ENCODE data around the gene RAB23. TPM values are rescaled to one million over a fixed set of nuclear protein-coding genes. Genes with fewer than 3 reads are reported as not detected.

Gene RAB23
- total RNA-seq, 2 experiments from 2014 or later: 3.5 to 4.1 TPM

DNA sequence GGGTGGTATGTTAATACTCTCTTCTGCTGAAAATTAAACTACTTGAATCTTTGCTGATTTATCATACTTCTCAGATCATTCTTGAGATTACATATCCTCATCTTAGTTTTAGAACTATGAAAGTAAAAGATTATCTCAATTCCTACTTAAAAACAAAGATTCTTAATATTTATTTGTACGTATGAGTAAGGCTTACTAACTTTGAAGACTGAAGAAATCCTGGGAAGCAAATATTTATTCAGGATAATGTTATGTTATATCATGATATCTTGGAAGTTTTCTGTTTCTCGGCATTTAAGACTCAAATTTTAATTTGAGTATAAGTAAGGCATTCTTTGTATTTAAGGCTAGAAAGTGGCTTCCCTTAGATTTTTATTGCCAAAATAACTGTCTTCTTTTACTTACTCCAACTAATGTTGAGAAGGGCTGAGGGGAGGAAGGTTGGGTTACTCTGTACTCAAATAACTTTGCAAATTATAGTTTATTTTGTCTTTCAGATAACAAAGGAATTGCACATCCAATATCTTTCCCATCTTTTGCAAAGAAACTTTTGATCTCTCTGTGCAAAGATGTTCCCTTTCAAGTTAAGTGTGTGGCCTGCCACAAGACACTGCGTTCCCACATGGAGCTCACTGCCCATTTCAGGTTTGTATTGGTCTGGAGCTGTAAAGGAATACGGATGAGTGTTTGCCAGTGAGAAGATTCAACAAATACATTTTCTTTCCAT is 80.5 kb downstream of the RAB23 start:
- peaks cover 36% of the 10 kb centered on the region for H3K36me3 ChIP-seq (ENCODE audit: insufficient read depth, low read length)
- DNase-seq (ENCODE audit: low spot score): no peak
- no peak overlapping the region for H3K4me3 ChIP-seq (ENCODE audit: low read depth, low read length, poor library complexity, severe bottlenecking)
- no peaks in the 10 kb centered on the region for H3K79me2 ChIP-seq (ENCODE audit: insufficient read depth, low read depth, low read length)
- intact Hi-C loops (cut with micrococcal nuclease; ENCODE audit: unreplicated experiment): no loop called here
- no peaks in the 10 kb centered on the region for H3K9me2 ChIP-seq (ENCODE audit: insufficient read depth, low read length)
- TF ChIP-seq, protein P1, sequence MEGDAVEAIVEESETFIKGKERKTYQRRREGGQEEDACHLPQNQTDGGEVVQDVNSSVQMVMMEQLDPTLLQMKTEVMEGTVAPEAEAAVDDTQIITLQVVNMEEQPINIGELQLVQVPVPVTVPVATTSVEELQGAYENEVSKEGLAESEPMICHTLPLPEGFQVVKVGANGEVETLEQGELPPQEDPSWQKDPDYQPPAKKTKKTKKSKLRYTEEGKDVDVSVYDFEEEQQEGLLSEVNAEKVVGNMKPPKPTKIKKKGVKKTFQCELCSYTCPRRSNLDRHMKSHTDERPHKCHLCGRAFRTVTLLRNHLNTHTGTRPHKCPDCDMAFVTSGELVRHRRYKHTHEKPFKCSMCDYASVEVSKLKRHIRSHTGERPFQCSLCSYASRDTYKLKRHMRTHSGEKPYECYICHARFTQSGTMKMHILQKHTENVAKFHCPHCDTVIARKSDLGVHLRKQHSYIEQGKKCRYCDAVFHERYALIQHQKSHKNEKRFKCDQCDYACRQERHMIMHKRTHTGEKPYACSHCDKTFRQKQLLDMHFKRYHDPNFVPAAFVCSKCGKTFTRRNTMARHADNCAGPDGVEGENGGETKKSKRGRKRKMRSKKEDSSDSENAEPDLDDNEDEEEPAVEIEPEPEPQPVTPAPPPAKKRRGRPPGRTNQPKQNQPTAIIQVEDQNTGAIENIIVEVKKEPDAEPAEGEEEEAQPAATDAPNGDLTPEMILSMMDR (conservative IDR thresholded peaks at IDR 0.05; ENCODE audit: low read length): no peak
- H4K20me1 ChIP-seq (ENCODE audit: insufficient read depth, low read length): no peaks in the 10 kb centered on the region
- no TSS peak for BruUV-seq (replicated peaks)
- H3K9me3 ChIP-seq (ENCODE audit: low read length): no peaks in the 10 kb centered on the region
- H3K4me2 ChIP-seq (ENCODE audit: low read length): no peak overlapping the region
- ChIA-PET POLR2A (interaction anchor here (0.5 to 2.0 kb wide), 4 partner anchors 7 to 57 kb away, joined by 3 to 6 read pairs (median 4); no protein-coding TSS in a partner anchor), CTCF (ENCODE audit: unreplicated experiment) (no interaction called here)
- H3K27ac ChIP-seq (ENCODE audit: low read depth, low read length, poor library complexity, severe bottlenecking): no peak overlapping the region
- H3K4me1 ChIP-seq (ENCODE audit: insufficient read depth, low read length, poor library complexity, severe bottlenecking): no peaks in the 10 kb centered on the region
- H2AFZ ChIP-seq (ENCODE audit: low read length): no peak overlapping the region

DNA sequence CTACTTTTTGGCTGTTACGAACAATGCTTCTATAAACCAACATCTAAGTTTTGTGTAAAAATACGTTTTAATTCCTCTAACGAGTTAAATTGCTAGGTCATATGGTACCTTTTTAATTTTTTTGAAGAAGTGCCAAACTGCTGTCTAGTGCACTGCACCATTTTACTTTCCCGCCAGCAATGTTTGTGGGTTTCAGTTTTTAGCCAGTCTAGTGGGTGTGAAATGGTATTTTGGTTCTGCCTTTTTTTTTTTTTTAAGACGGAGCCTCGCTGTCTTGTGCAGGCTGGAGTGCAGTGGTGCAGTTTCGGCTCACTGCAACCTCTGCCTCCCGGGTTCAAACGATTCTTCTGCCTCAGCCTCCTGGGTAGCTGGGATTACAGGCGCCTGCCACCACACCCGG is 84.1 kb downstream of the RAB23 start:
- peaks cover 62% of the 10 kb centered on the region for H3K36me3 ChIP-seq (ENCODE audit: insufficient read depth, low read length)
- H3K4me2 ChIP-seq (ENCODE audit: low read length): no peak overlapping the region
- H3K27ac ChIP-seq (ENCODE audit: low read depth, low read length, poor library complexity, severe bottlenecking): no peak overlapping the region
- no peak overlapping the region for H2AFZ ChIP-seq (ENCODE audit: low read length)
- no TSS peak for BruUV-seq (replicated peaks)
- H3K4me3 ChIP-seq (ENCODE audit: low read depth, low read length, poor library complexity, severe bottlenecking): no peak overlapping the region
- no peak for DNase-seq (ENCODE audit: low spot score)
- CTCF ChIA-PET (ENCODE audit: unreplicated experiment): no interaction called here
- H3K79me2 ChIP-seq (ENCODE audit: insufficient read depth, low read depth, low read length): no peaks in the 10 kb centered on the region
- intact Hi-C loops (cut with micrococcal nuclease; ENCODE audit: unreplicated experiment): no loop called here
- no peak for TF ChIP-seq EZH2phosphoT487 (IDR thresholded peaks at IDR 0.05; ENCODE audit: borderline replicate concordance, low read depth, low read length)
- TF ChIP-seq, protein P1 (conservative IDR thresholded peaks at IDR 0.05; ENCODE audit: low read length): no peak
- H3K9me2 ChIP-seq (ENCODE audit: insufficient read depth, low read length): no peaks in the 10 kb centered on the region
- H3K9me3 ChIP-seq (ENCODE audit: low read length): no peaks in the 10 kb centered on the region
- POLR2A ChIA-PET: interaction anchor here (0.7 to 1.0 kb wide), 2 partner anchors 49 to 310 kb away, joined by 3 to 6 read pairs; no protein-coding TSS in a partner anchor
- no peaks in the 10 kb centered on the region for H3K4me1 ChIP-seq (ENCODE audit: insufficient read depth, low read length, poor library complexity, severe bottlenecking)
- no peaks in the 10 kb centered on the region for H4K20me1 ChIP-seq (ENCODE audit: insufficient read depth, low read length)

DNA sequence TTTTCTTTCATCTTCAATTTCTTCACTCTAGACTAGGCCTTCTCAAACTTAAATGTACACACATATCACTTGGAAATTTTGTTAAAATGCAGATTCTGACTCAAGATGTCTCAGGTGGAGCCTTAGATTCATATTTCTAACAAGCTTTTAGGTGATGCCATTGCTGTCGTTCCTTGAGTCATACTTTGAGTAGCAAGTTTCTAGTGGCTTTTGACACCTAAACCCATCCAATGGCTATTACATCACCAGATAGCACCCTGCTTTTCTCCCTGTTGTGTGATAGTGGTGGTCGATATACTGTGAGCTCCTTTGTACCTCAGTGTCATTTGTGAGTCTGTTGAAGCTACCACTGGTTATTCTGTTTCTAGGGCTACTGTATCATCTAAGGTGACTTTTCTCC is 84.8 kb downstream of the RAB23 start:
- Histone ChIP-seq H3K36me3 (ENCODE audit: insufficient read depth, low read length) (peaks cover 58% of the 10 kb centered on the region), H3K4me2 (ENCODE audit: low read length) (no peak overlapping the region), H3K4me3 (ENCODE audit: low read depth, low read length, poor library complexity, severe bottlenecking) (no peak overlapping the region), H2AFZ (ENCODE audit: low read length) (no peak overlapping the region), H3K79me2 (ENCODE audit: insufficient read depth, low read depth, low read length) (no peaks in the 10 kb centered on the region), H3K27ac (ENCODE audit: low read depth, low read length, poor library complexity, severe bottlenecking) (no peak overlapping the region), H4K20me1 (ENCODE audit: insufficient read depth, low read length) (no peaks in the 10 kb centered on the region), H3K9me3 (ENCODE audit: low read length) (no peaks in the 10 kb centered on the region), H3K4me1 (ENCODE audit: insufficient read depth, low read length, poor library complexity, severe bottlenecking) (no peaks in the 10 kb centered on the region), H3K9me2 (ENCODE audit: insufficient read depth, low read length) (no peaks in the 10 kb centered on the region)
- intact Hi-C loops (cut with micrococcal nuclease; ENCODE audit: unreplicated experiment): no loop called here
- CTCF ChIA-PET (ENCODE audit: unreplicated experiment): no interaction called here
- DNase-seq (ENCODE audit: low spot score): no peak
- POLR2A ChIA-PET: interaction anchor here (0.6 to 1.0 kb wide), 2 partner anchors 50 to 72 kb away, joined by 3 to 5 read pairs; no protein-coding TSS in a partner anchor
- BruUV-seq (replicated peaks): no TSS peak
- TF ChIP-seq, protein P1 (conservative IDR thresholded peaks at IDR 0.05; ENCODE audit: low read length): no peak
- TF ChIP-seq EZH2phosphoT487 (IDR thresholded peaks at IDR 0.05; ENCODE audit: borderline replicate concordance, low read depth, low read length): no peak
